Body of pancreas (tissue), 4 donors: ENCODE results near the gene COL9A3. TPM values are rescaled to one million over a fixed set of nuclear protein-coding genes. Genes with fewer than 3 reads are reported as not detected.
A peak's percentile ranks its signal among the peaks of the same experiment; 100 is the strongest.

ENCODE experiments used
- ATAC-seq: fragments of 150-250 bp; one replicate; pipeline ENCODE4 v1.9.1; 2016
- DNase-seq, 4 donors: peaks; one replicate each; pipeline ENCODE4 v3.0.0-alpha.2; 2019
- H3K27ac ChIP-seq, 4 donors: fragments of 200-600 bp; sonication (generic); 1 replicate in 3 of 4; 2 replicates in 1 of 4; pipeline versions ENCODE4 v1.5.1 to v1.6.1; 2016 to 2019; ENCODE audit warnings: mild to moderate bottlenecking in 1 of 4, mixed read lengths in 1 of 4, moderate library complexity in 1 of 4
- H3K27me3 ChIP-seq, 2 donors: fragments of 200-600 bp; sonication (generic); one replicate each; pipeline ENCODE4 v1.6.0; 2016; ENCODE audit warnings: mild to moderate bottlenecking in 1 of 2
- H3K36me3 ChIP-seq, 2 donors: fragments of 200-600 bp; sonication (generic); replicated peaks in 1 of 2; 2 replicates each; pipeline ENCODE4 v1.5.1; 2016; ENCODE audit warnings: low read depth in 2 of 2; ENCODE audit not compliant: insufficient read depth in 1 of 2
- H3K4me1 ChIP-seq: fragments of 200-600 bp; sonication (generic); one replicate; pipeline ENCODE4 v1.6.0; 2016
- H3K4me3 ChIP-seq, 2 donors: fragments of 200-600 bp; sonication (generic); 1 replicate in 1 of 2; 2 replicates in 1 of 2; pipeline ENCODE4 v1.5.1; 2016 to 2019
- H3K9me3 ChIP-seq, 3 donors: fragments of 200-600 bp; sonication (generic); 1 replicate in 2 of 3; 2 replicates in 1 of 3; pipeline ENCODE4 v1.5.1; 2016
- POLR2A ChIP-seq, 3 donors: fragments of 450-650 bp; IDR thresholded peaks; one replicate each; pipeline ENCODE4 v1.6.1; 2016; ENCODE audit warnings: antibody characterized with exemption in 3 of 3, mild to moderate bottlenecking in 2 of 3
- WGBS, 2 donors: methylation state at CpG; one replicate each; pipeline ENCODE4 v1.1.5; 2017; 5-methylcytosine and 5-hydroxymethylcytosine counted together
- intact Hi-C: fragments of 100-400 bp; cut with DNase I; formaldehyde crosslinking; loops from one replicate; pipeline ENCODE4 v1.15.1; 2023
- total RNA-seq, 2 donors: library from RNA; depleted of rRNA; stranded (reverse); fragments of >200 nt; gene quantifications; one replicate each; pipeline ENCODE4 v1.1.0, GENCODE V29; 2016
- TF ChIP-seq, protein P1 (sequence below), 7 experiments: fragments of 450-650 bp in 4 of 7; fragments of 200-600 bp in 3 of 7; sonication (generic) in 3 of 7; IDR thresholded peaks; one replicate each; pipeline ENCODE4 v1.5.1; 2016 to 2019; ENCODE audit warnings: antibody characterized with exemption in 7 of 7

Gene COL9A3
- total RNA-seq, 2 donors from 2014 or later, result 25.2 to 69.5 TPM

DNA sequence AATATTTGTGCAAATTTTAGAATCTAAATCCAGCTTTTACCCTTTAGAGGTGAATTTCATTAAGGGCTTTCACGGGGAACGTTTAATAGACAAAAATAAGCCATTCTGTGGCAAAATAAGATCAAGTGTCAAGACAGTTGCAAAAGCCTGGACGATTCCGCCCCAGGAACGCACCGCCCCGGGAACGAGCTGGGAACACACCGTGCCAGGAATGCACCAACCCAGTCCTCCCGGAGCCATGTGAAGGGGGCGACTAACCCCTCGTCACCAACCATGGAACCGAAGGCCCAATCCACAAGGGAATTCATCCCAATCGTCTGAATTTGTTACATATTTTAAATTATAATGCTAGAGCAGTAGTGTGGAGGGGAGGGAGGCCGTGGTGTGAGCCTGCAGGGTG lies 65.6 kb downstream of the COL9A3 start:
- DNase-seq (no peak), ATAC-seq (no peak)
- no peak overlapping the region for H3K27ac ChIP-seq
- TF ChIP-seq POLR2A (IDR thresholded peaks at IDR 0.05), result no peak
- no peaks in the 10 kb centered on the region for H3K9me3 ChIP-seq
- no peaks in the 10 kb centered on the region for H3K27me3 ChIP-seq
- peaks cover 5 to 8% of the 10 kb centered on the region in 2 donors for H3K36me3 ChIP-seq
- intact Hi-C loops, result no loop called here
- 91 to 92% methylated on average over 15 of the region's 15 CpGs for WGBS, 2 donors
- H3K4me3 ChIP-seq, result no peak overlapping the region
- peaks cover 7% of the 10 kb centered on the region for H3K4me1 ChIP-seq

DNA sequence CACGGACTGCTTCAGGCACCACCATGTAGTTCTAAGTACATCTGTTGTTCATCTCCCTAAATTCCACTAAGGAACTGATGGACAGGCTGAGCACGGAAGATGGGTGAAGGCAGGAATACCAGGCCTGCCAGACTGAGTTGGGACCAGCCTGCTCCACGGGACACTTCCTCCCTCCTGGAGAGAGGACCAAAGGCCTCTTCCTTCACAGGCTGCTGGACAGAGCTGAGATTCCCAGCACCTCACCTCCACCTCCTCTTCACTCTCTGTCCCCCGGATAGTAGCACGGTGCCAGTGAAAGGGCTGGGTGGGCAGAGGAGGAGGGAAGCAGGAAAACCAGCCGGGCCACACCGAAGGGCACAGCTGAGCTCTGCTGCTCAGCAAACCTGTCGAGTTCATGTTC lies 67.7 kb downstream of the COL9A3 start:
- no peaks in the 10 kb centered on the region for H3K9me3 ChIP-seq
- intact Hi-C loops, result no loop called here
- TF ChIP-seq, protein P1, sequence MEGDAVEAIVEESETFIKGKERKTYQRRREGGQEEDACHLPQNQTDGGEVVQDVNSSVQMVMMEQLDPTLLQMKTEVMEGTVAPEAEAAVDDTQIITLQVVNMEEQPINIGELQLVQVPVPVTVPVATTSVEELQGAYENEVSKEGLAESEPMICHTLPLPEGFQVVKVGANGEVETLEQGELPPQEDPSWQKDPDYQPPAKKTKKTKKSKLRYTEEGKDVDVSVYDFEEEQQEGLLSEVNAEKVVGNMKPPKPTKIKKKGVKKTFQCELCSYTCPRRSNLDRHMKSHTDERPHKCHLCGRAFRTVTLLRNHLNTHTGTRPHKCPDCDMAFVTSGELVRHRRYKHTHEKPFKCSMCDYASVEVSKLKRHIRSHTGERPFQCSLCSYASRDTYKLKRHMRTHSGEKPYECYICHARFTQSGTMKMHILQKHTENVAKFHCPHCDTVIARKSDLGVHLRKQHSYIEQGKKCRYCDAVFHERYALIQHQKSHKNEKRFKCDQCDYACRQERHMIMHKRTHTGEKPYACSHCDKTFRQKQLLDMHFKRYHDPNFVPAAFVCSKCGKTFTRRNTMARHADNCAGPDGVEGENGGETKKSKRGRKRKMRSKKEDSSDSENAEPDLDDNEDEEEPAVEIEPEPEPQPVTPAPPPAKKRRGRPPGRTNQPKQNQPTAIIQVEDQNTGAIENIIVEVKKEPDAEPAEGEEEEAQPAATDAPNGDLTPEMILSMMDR (IDR thresholded peaks at IDR 0.05), result no peak
- no peak for DNase-seq
- peaks cover 10% of the 10 kb centered on the region for H3K4me1 ChIP-seq
- no peak overlapping the region for H3K4me3 ChIP-seq
- ATAC-seq, result no peak
- peaks cover 13 to 14% of the 10 kb centered on the region in 2 donors for H3K36me3 ChIP-seq
- H3K27ac ChIP-seq, result no peak overlapping the region
- no peaks in the 10 kb centered on the region for H3K27me3 ChIP-seq
- WGBS, 2 donors, result 77 to 78% methylated on average over 8 of the region's 8 CpGs

DNA sequence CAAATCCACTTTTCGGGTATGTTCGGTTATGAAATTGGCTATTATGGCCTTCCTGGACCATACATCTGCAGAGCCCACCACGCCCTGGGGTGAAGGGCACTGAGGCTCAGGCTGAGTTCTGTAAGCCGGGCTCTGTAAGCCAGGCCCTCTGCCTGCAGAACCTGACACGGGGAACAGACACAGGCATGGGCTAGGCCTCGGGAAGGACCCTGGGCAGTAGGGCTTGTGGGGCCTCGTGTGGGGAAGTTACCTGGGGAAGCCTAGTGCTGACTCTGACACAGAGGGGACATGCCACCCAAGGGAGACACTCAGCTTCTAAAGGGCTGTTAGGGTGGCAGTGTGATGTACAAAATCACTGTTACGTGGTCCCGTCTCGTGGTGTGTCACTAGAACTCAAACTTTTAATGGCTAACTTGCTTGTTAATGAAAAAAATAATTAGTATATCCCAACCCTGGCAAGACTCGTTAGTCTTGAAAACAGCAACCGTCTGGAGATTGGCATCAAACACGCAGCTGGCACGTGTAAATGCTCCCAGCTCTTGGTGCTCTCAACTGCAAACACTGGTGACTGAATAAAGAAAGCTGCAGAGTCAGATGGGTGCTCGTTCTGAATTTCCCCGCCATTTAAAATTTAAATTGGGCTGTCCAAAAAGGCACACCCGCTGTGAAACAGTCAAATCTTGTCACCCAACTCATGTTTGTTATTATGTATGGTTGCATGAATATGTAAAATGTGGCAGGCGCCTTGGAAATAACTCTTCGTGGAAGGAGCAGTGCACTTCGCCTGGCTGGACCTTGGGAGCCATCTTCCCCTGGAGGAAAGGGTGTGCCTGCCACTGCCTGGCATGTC lies 68.4 kb downstream of the COL9A3 start:
- H3K36me3 ChIP-seq, result peaks cover 14 to 20% of the 10 kb centered on the region in 2 donors
- intact Hi-C loops, result no loop called here
- DNase-seq, result no peak

DNA sequence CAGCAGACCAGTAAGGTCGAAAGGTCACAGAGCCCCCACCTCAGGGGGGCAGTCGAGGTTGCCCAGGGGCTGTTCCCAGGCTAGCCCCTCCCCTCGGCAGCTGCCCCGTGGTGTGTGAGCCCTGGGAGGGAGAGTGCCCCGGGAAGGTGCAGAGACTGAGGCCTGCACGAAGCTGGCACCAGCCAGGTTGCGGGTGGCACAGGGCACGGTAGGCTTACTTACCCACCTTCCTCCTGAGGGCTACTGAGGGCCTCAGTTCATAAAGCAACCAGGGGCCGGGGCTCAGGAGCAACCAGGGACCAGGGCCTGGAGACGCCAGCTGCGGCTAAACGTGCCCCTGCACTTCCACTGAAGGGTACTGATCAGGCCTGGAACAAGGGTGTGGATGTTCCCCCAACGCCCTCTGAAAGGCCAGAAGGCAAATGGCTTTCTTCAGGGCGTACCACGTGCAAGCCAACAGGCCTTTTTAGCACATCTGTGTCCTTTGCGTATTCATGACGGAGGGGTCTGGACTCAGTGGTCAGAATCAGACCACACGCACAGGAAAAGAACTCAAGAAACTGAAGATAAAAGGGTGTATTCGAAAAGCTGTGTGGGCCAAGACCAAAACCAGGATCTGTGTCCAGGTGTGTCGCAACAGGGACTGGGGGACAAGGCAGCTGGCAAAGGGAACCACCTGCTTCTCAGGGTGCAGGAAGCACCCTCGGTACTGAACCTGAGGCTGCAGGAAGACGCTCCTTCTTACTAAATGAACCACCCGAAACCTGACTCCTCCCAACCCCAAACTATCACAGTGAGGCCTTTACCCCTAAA lies 69.3 kb downstream of the COL9A3 start:
- Histone ChIP-seq H3K27ac (no peak overlapping the region), H3K27me3 (no peaks in the 10 kb centered on the region), H3K4me3 (no peak overlapping the region), H3K9me3 (no peaks in the 10 kb centered on the region), H3K4me1 (peaks cover 10% of the 10 kb centered on the region), H3K36me3 (peaks cover 14 to 25% of the 10 kb centered on the region in 2 donors)
- 82 to 83% methylated on average over 14 to 20 of the region's 23 CpGs for WGBS, 2 donors
- DNase-seq (no peak), ATAC-seq (no peak)
- intact Hi-C loops, result no loop called here
- TF ChIP-seq, protein P1 (IDR thresholded peaks at IDR 0.05), result no peak
- no peak for TF ChIP-seq POLR2A (IDR thresholded peaks at IDR 0.05)

More for the DNA sequence above, 68.4 kb downstream of the COL9A3 start:
- no peaks in the 10 kb centered on the region for H3K9me3 ChIP-seq
- ATAC-seq, result no peak
- no peak overlapping the region for H3K27ac ChIP-seq
- peaks cover 10% of the 10 kb centered on the region for H3K4me1 ChIP-seq
- no peak for TF ChIP-seq POLR2A (IDR thresholded peaks at IDR 0.05)
- TF ChIP-seq, protein P1 (IDR thresholded peaks at IDR 0.05), result no peak
- H3K4me3 ChIP-seq, result no peak overlapping the region
- WGBS, 2 donors, result 81 to 83% methylated on average over 20 of the region's 20 CpGs
- H3K27me3 ChIP-seq, result no peaks in the 10 kb centered on the region

DNA sequence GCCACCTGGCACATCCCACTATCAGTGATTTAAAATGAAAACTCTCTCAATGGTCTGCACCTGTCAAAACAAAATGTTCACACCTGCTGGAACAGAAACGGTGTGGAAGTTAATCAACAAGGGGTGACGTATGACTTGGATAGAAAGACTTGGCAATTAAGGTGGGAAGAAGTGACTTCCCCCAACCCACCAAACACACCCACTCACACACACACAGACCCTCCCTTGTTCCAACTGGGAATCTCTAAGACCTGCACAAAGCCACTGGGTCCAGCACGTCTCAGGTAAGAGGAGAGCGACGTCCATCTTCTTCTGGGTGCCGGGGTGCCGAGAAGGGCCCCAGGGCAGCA lies 69.8 kb downstream of the COL9A3 start:
- intact Hi-C loops, result no loop called here
- Histone ChIP-seq H3K27me3 (no peaks in the 10 kb centered on the region), H3K9me3 (no peaks in the 10 kb centered on the region), H3K4me3 (no peak overlapping the region), H3K4me1 (peaks cover 10% of the 10 kb centered on the region), H3K27ac (peak overlapping the region in 1 of 4 donors; percentile 7), H3K36me3 (peaks cover 10 to 24% of the 10 kb centered on the region in 2 donors)
- WGBS, 2 donors, result 74 to 79% methylated on average over 7 of the region's 7 CpGs
- DNase-seq, result no peak
- TF ChIP-seq, protein P1 (IDR thresholded peaks at IDR 0.05), result no peak
- TF ChIP-seq POLR2A (IDR thresholded peaks at IDR 0.05), result no peak
- no peak for ATAC-seq
